ENCODE data around the gene CAMKK1. TPM values are rescaled to one million over a fixed set of nuclear protein-coding genes. Genes with fewer than 3 reads are reported as not detected.

The CAMKK1 gene
- total RNA-seq, 1 experiment from 2014 or later: 10.1 TPM

GRCh38 chr17:3885970-3886369 is 6.9 kb downstream of the CAMKK1 start:
- no peak overlapping the region for H3K27ac ChIP-seq (ENCODE audit: low read length)
- ChIA-PET CTCF (no interaction called here), POLR2A (ENCODE audit: unreplicated experiment) (no interaction called here)
- no peak overlapping the region for H2AFZ ChIP-seq (ENCODE audit: low read length)
- no peak overlapping the region for H3K4me3 ChIP-seq (ENCODE audit: low read length)
- ATAC-seq (no peak), DNase-seq (no peak)
- BruUV-seq (replicated peaks): no TSS peak
- no peaks in the 10 kb centered on the region for H4K20me1 ChIP-seq (ENCODE audit: low read length)
- peaks cover 37% of the 10 kb centered on the region for H3K79me2 ChIP-seq (ENCODE audit: low read length)
- H3K9me3 ChIP-seq (ENCODE audit: low read length): no peaks in the 10 kb centered on the region
- H3K27me3 ChIP-seq (ENCODE audit: low read length): no peaks in the 10 kb centered on the region
- no peaks in the 10 kb centered on the region; the same call in 1 of the 2 replicates for H3K36me3 ChIP-seq (ENCODE audit: low read depth, low read length)
- H3F3A ChIP-seq (ENCODE audit: low read length, unreplicated experiment): no peaks in the 10 kb centered on the region
- H3K4me1 ChIP-seq (ENCODE audit: insufficient read depth, low read length): peaks cover 37% of the 10 kb centered on the region
- H3K4me2 ChIP-seq (ENCODE audit: low read length): no peak overlapping the region
- no peaks in the 10 kb centered on the region for H3K9me2 ChIP-seq (replicated peaks; ENCODE audit: low read length)
- H3K9ac ChIP-seq (ENCODE audit: low read length): no peak overlapping the region
- intact Hi-C loops (cut with micrococcal nuclease): no loop called here
- no peak for TF ChIP-seq EZH2phosphoT487 (IDR thresholded peaks at IDR 0.05; ENCODE audit: borderline replicate concordance, low read length)
- TF ChIP-seq EZH2 (IDR thresholded peaks at IDR 0.05; ENCODE audit: low read length, unreplicated experiment): no peak
- TF ChIP-seq CTCF (conservative IDR thresholded peaks at IDR 0.05; ENCODE audit: low read depth, low read length): no peak

DNA sequence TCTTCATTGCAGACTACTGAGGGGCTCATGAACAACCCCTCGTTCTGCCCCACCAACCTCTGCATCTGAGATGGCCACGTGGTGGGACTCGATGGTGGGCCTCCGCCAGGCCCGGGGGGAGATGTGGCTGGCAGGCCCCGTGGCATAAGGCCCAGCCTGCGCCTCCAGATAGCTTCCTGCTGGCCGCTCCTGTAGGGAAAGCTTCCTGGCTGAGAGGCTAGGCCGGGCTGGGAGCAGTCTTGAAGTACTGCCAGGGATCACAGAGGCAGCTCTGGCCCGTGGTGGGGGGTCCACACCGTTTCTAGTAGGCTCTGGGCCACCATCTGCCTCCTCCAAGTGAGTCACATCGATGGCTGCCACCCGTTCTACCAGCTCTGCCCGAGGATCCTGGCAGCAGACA is 7.6 kb downstream of the CAMKK1 start:
- CTCF ChIA-PET: no interaction called here

More for the DNA sequence above, 7.6 kb downstream of the CAMKK1 start:
- no peaks in the 10 kb centered on the region; the same call in 1 of the 2 replicates for H3K36me3 ChIP-seq (ENCODE audit: low read depth, low read length)
- DNase-seq: no peak
- no peaks in the 10 kb centered on the region for H4K20me1 ChIP-seq (ENCODE audit: low read length)
- BruUV-seq (replicated peaks): no TSS peak
- H3K9me2 ChIP-seq (replicated peaks; ENCODE audit: low read length): no peaks in the 10 kb centered on the region
- TF ChIP-seq CTCF (conservative IDR thresholded peaks at IDR 0.05; ENCODE audit: low read depth, low read length): no peak
- TF ChIP-seq EZH2 (IDR thresholded peaks at IDR 0.05; ENCODE audit: low read length, unreplicated experiment): no peak
- no peak for TF ChIP-seq EZH2phosphoT487 (IDR thresholded peaks at IDR 0.05; ENCODE audit: borderline replicate concordance, low read length)
- no peaks in the 10 kb centered on the region for H3F3A ChIP-seq (ENCODE audit: low read length, unreplicated experiment)
- POLR2A ChIA-PET (ENCODE audit: unreplicated experiment): no interaction called here
- H3K27ac ChIP-seq (ENCODE audit: low read length): no peak overlapping the region
- no peak for ATAC-seq
- H3K27me3 ChIP-seq (ENCODE audit: low read length): no peaks in the 10 kb centered on the region
- H3K79me2 ChIP-seq (ENCODE audit: low read length): peaks cover 30% of the 10 kb centered on the region
- no peak overlapping the region for H3K4me2 ChIP-seq (ENCODE audit: low read length)
- peaks cover 30% of the 10 kb centered on the region for H3K4me1 ChIP-seq (ENCODE audit: insufficient read depth, low read length)
- H3K4me3 ChIP-seq (ENCODE audit: low read length): no peak overlapping the region
- intact Hi-C loops (cut with micrococcal nuclease): no loop called here
- no peaks in the 10 kb centered on the region for H3K9me3 ChIP-seq (ENCODE audit: low read length)
- H2AFZ ChIP-seq (ENCODE audit: low read length): no peak overlapping the region
- no peak overlapping the region for H3K9ac ChIP-seq (ENCODE audit: low read length)

Measured in PC-3 (cell line).